ENCODE measurements around the gene ZFAND3.

DNA sequence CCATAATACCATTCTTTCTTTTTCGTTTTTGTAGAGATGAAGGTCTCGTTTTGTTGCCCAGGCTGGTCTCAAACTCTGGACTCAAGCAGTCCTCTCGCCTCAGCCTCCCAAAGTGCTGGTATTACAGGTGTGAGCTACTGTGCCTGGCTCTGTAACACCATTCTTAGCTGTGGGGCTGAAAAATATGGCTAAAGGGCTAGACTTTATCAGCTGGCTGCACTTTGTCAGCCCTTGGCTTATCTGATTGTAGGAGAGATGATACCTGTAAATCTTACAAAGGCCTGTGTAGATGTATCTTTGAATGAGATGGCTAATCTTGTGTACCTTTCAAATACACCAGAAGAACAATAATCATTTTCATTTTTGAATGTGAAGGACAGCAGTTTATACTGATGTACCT is 55.2 kb downstream of the ZFAND3 start:
- no peak for TF ChIP-seq POLR2A (IDR thresholded peaks at IDR 0.05; ENCODE audit: low read length)
- no peak for TF ChIP-seq GATA1 (IDR thresholded peaks at IDR 0.05; ENCODE audit: low read depth, low read length)

All from erythroblast (primary cell).